Prostate gland (tissue), 2 donors: ENCODE results near the gene ABL1. TPM values are rescaled to one million over a fixed set of nuclear protein-coding genes. Genes with fewer than 3 reads are reported as not detected.

Experiments
- DNase-seq: peaks from one replicate; pipeline ENCODE4 v3.0.0-alpha.2; 2019; ENCODE audit warnings: low spot score
- H3K27ac ChIP-seq, 2 donors: fragments of 200-600 bp; sonication (generic); 2 replicates each; pipeline ENCODE4 v1.5.1; 2017 to 2019
- H3K27me3 ChIP-seq: fragments of 200-600 bp; sonication (generic); replicated peaks from 2 replicates; pipeline ENCODE4 v1.5.1; 2019; ENCODE audit not compliant: insufficient read depth
- H3K36me3 ChIP-seq, 2 donors: fragments of 200-600 bp; sonication (generic); 1 replicate in 1 of 2; 2 replicates in 1 of 2; pipeline versions ENCODE4 v1.5.1 to v1.8.1; 2017 to 2019
- H3K4me1 ChIP-seq: fragments of 200-600 bp; sonication (generic); replicated peaks from 2 replicates; pipeline ENCODE4 v1.5.1; 2019
- H3K4me3 ChIP-seq, 2 donors: fragments of 200-600 bp; sonication (generic); 2 replicates each; pipeline ENCODE4 v1.5.1; 2017 to 2019
- H3K9me3 ChIP-seq: fragments of 200-600 bp; sonication (generic); 2 replicates; pipeline ENCODE4 v1.5.1; 2017
- CTCF ChIP-seq, 4 experiments: fragments of 200-600 bp in 2 of 4; fragments of 450-650 bp in 2 of 4; sonication (generic) in 2 of 4; IDR thresholded peaks; 1 replicate in 3 of 4; 2 replicates in 1 of 4; pipeline ENCODE4 v1.5.1; 2016 to 2019; ENCODE audit warnings: antibody characterized with exemption in 4 of 4, mild to moderate bottlenecking in 2 of 4, moderate library complexity in 2 of 4
- POLR2A ChIP-seq: fragments of 450-650 bp; IDR thresholded peaks from one replicate; pipeline ENCODE4 v1.6.1; 2016; ENCODE audit warnings: antibody characterized with exemption, mild to moderate bottlenecking
- POLR2AphosphoS5 ChIP-seq: sonication (generic); formaldehyde crosslinking; IDR thresholded peaks from one replicate; pipeline ENCODE4 v1.6.1; 2017; ENCODE audit warnings: antibody characterized with exemption
- WGBS: methylation state at CpG from one replicate; pipeline ENCODE4 v1.1.5; 2018; 5-methylcytosine and 5-hydroxymethylcytosine counted together
- intact Hi-C: fragments of 100-400 bp; cut with DNase I; formaldehyde crosslinking; loops from one replicate; pipeline ENCODE4 v1.14.2; 2022
- total RNA-seq, 2 donors: library from RNA; depleted of rRNA; stranded (reverse); fragments of >200 nt; gene quantifications; one replicate each; pipeline ENCODE4 v1.1.0, GENCODE V29; 2016

ABL1 gene
- total RNA-seq, 2 donors from 2014 or later: 48.2 to 73.4 TPM

DNA sequence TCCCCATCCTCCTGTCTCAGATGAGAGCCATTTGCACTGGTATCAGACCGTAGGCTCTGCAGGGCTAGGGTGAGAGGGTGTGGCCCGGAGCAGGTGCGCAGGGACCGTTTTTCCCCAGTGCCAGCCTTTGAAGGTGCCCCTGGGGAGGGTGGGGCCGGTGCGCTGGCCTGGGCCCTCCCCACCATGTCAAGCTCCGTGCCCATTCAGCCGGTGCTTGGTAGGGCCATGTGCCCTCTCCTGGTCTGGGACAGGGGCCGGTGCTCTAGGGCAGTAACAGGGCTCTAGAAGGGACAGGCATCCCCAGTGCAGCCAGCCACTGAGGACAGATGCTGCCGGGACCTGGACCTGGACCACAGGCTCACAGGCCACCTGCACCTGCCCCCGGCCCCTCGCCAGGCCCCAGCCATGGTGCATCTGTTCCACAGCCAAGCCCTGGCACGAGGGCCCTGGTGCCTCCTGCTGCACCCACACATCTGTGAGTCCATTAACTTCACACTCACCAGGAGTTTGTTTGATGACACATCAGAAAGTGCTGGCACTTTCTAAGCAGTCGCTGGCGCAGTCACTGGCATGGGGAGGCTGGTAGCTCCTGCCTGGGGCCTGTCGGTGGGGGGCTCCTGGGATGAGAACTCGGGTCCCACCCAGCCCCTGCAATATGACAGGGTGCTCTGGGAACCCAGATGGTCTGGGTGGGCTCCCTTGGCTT is 66.6 kb downstream of the ABL1 start:
- no peaks in the 10 kb centered on the region for H3K4me1 ChIP-seq
- intact Hi-C loops: no loop called here
- H3K27me3 ChIP-seq: no peaks in the 10 kb centered on the region
- no peak overlapping the region for H3K4me3 ChIP-seq
- no peaks in the 10 kb centered on the region for H3K9me3 ChIP-seq
- TF ChIP-seq POLR2A (no peak), CTCF (IDR thresholded peaks at IDR 0.05) (no peak), POLR2AphosphoS5 (no peak)
- H3K36me3 ChIP-seq: no peaks in the 10 kb centered on the region
- DNase-seq: no peak
- H3K27ac ChIP-seq: no peak overlapping the region
- WGBS: 80% methylated on average over 12 of the region's 17 CpGs

- 82% methylated on average over 21 of the region's 27 CpGs for WGBS
- intact Hi-C loops: no loop called here
- no peaks in the 10 kb centered on the region for H3K36me3 ChIP-seq
- H3K9me3 ChIP-seq: no peaks in the 10 kb centered on the region
- no peak overlapping the region for H3K27ac ChIP-seq
- TF ChIP-seq CTCF (IDR thresholded peaks at IDR 0.05) (no peak), POLR2AphosphoS5 (no peak), POLR2A (no peak)
- H3K27me3 ChIP-seq: no peaks in the 10 kb centered on the region
- H3K4me3 ChIP-seq: no peak overlapping the region
- H3K4me1 ChIP-seq: no peaks in the 10 kb centered on the region
- no peak for DNase-seq
Measured at GRCh38 chr9:130902204-130903185, 67.4 kb downstream of the ABL1 start.

DNA sequence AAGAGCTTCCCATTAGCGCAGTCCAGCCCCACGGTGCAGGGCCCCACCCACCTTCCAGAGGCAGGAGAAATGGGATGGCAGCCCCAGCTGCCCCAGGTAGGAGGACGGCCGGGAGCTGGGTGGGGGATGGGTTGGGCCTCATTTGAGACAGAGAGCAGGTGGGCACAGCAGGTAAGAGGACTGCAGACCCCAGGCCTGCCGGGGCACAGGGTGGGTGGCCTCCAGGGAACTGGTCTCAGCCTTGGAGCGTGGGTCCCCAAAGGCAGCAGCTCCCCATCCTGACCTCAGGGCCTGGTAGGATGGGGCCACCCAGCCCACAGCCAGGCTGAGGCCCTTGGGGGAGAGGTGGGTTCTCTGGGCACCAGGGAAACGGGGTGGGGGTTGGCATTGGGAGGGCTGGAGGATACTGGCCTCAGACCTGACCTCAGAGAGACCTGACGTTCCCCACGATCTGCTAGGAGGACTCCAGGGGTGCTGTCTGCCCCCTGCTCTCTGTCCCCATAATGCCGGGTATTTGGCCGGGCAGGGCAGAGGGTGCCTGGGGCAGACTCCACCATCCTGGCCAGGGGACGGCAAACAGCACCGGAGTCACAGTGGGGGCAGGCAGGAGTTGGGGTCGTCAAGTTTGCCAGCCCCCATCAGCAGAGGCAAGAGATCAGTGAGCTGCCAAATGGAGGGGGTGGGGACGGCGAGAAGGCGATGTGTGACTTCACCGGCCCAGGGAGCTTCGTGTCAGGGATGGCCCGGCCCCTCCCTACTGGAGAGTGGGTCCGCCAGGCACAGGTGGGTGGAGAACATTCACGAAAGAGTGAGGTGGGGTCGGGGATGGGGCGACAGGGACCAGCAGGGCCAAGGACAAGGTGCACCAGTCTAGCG is 68.4 kb downstream of the ABL1 start:
- 79% methylated on average over 24 of the region's 25 CpGs for WGBS
- Histone ChIP-seq H3K36me3 (no peaks in the 10 kb centered on the region), H3K27me3 (no peaks in the 10 kb centered on the region), H3K4me1 (no peaks in the 10 kb centered on the region), H3K9me3 (no peaks in the 10 kb centered on the region), H3K4me3 (no peak overlapping the region), H3K27ac (no peak overlapping the region)
- intact Hi-C loops: no loop called here
- no peak for TF ChIP-seq CTCF (IDR thresholded peaks at IDR 0.05)
- TF ChIP-seq POLR2AphosphoS5: no peak
- TF ChIP-seq POLR2A: no peak
- no peak for DNase-seq

DNA sequence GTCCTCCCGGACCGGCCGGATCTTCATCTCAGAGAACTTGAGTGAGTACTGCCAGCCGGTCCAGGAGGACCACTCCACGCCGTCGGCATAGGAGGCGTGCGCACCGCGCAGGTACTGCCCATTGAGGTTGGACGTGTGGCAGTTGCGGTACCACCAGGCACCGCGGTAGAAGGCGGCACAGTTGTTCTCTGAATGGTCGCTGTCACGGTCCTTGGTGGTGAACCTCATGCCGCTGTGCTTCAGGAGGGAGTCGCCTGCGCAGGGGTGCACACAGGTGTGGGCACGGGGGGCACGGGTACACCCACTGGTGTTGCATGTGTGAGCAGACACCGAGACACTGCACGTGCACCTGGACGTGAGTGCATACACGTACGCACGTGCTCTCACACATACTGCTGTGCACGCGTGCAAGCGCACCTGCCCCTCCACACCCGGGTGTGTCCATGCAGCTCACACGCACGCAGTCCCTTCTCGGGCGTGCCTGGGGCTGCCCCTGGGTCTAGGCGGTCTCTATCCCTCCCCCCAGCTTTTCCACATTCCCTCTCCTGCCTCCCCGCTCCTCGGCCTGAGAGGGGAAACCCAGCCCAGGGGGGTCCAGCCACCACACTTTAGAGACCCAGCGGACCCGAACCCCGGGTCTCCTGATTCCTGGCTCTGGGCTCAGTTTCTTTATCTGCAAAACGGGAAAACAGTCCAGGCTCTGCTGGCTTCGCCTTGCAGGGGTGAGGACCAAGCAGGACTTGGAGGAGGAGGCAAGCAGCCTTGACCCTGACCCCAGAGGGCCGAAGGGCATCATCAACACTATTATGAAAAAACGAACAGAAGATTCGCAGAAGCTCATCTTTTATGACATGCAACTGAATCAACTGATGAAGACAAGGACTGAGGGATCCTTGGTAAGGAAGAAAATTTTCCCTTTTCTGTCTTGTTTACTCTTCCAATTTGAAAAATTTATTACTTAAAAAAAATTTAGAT is 69.3 kb downstream of the ABL1 start:
- Histone ChIP-seq H3K9me3 (no peaks in the 10 kb centered on the region), H3K4me3 (no peak overlapping the region), H3K27ac (no peak overlapping the region), H3K36me3 (no peaks in the 10 kb centered on the region), H3K4me1 (no peaks in the 10 kb centered on the region), H3K27me3 (no peaks in the 10 kb centered on the region)
- 88% methylated on average over 47 of the region's 48 CpGs for WGBS
- TF ChIP-seq CTCF (IDR thresholded peaks at IDR 0.05) (no peak), POLR2A (no peak), POLR2AphosphoS5 (no peak)
- intact Hi-C loops: no loop called here
- no peak for DNase-seq
